Fibroblast of mammary gland (primary cell): ENCODE measurements around the gene SERPINB8.
"Not testable (repeated sequence)": the region's sequence is repeated elsewhere in the genome, so short reads cannot be mapped to it uniquely, and the experiment has no call there.

ENCODE experiments used
- DNase-seq: peaks from one replicate; pipeline ENCODE4 v3.0.0-alpha.2; 2010; ENCODE audit warnings: low read depth
- H3K4me3 ChIP-seq: 2 replicates; pipeline ENCODE4 v1.5.1; 2011; ENCODE audit warnings: low read depth, mild to moderate bottlenecking, low read length, moderate library complexity; ENCODE audit not compliant: control insufficient read depth
- TF ChIP-seq, protein P1 (sequence below): conservative IDR thresholded peaks from 2 replicates; pipeline ENCODE4 v1.5.1; 2011; ENCODE audit warnings: low read depth, low read length, inconsistent platforms; ENCODE audit not compliant: control insufficient read depth, insufficient read depth

Gene SERPINB8, protein sequence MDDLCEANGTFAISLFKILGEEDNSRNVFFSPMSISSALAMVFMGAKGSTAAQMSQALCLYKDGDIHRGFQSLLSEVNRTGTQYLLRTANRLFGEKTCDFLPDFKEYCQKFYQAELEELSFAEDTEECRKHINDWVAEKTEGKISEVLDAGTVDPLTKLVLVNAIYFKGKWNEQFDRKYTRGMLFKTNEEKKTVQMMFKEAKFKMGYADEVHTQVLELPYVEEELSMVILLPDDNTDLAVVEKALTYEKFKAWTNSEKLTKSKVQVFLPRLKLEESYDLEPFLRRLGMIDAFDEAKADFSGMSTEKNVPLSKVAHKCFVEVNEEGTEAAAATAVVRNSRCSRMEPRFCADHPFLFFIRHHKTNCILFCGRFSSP

DNA sequence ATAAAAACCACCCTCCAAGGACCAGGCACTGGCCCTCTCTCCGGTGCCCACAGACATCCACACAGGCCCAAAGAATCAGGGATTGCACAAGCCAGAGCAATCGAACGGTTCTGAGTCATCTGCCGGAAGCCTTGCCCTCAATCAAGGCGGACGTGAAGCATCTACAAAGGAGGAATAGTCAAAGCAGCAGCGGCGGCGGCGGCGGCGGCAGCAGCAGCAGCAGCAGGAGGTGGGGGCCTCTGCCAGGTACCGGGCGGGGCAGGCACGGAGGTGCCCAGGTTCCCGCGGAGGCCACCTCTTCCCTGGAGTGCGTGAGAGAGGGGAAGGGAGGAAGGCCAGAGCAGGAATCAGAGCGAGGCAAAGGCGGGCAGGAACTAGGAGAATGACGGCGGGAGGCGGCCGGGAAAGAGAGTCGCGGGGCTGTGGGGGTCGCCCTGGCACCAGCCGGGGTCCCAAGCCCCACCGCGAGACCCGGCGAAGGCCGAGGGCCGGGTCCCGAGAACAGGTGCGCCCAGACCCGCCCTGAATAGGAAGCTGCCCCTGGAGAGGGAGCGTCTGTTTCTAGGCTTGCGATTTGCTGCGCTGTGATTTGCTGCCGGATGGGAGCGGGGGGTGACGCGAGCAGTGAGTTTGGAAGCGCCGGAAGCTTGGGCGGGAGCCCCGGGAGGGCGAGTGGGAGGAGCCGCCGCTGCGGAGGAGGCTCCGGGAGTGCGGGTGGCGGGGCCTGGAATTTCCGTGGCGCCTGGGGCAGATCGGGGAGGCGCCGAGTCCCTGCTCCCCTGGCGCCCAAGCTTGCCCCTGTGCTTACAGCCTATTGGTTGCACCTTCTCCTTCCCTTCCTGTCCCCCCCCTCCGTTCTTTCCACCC, at the start of gene SERPINB8:
SERPINB8 (plus strand) TSS at position 140 of the 867 bp plus-strand sequence. CDS start 8,228 bp downstream, outside the sequence.
- H3K4me3 ChIP-seq = peak within 1 kb of the TSS; percentile 81
- DNase-seq = peak; percentile 91
- TF ChIP-seq, protein P1, sequence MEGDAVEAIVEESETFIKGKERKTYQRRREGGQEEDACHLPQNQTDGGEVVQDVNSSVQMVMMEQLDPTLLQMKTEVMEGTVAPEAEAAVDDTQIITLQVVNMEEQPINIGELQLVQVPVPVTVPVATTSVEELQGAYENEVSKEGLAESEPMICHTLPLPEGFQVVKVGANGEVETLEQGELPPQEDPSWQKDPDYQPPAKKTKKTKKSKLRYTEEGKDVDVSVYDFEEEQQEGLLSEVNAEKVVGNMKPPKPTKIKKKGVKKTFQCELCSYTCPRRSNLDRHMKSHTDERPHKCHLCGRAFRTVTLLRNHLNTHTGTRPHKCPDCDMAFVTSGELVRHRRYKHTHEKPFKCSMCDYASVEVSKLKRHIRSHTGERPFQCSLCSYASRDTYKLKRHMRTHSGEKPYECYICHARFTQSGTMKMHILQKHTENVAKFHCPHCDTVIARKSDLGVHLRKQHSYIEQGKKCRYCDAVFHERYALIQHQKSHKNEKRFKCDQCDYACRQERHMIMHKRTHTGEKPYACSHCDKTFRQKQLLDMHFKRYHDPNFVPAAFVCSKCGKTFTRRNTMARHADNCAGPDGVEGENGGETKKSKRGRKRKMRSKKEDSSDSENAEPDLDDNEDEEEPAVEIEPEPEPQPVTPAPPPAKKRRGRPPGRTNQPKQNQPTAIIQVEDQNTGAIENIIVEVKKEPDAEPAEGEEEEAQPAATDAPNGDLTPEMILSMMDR = no peak

DNA sequence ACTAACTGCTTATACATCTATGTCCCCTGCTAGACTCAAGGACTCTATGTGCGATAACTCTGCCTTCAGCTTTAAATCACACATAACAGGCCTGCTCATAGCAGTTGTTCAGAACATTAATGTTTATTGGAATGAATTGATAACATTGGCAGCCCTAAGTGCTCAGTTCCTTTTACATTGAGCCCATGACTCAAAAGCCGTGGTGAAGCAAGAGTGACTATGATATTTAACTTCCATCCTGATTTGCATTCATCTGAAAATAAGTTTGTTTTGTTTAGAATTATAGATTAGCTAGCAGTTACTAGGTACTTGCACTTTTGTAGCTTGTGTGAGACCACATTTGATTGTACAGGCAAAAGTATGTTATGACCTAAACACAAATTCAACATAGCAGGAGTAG, 47.8 kb upstream of the SERPINB8 start:
- DNase-seq = no peak
- no peak overlapping the region for H3K4me3 ChIP-seq
- TF ChIP-seq, protein P1 = no peak

DNA sequence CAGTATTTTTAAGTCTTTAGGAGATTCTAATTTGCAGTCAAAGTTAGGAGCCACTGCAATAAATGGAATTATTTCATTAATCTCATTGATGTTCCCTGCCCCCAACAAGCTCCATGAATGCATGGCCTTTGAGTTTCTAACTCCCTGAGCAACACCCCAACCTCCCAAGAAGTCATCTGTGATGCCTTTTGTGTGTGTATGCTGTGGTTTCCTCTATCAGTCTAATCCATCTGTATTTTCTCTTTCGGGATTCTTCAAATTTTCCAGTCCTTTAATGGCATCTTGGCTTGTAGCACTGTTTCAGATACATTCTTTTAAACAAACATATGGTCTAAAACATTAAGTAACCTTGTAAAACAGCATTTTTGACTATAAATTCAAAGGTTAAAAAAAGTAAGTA, 45.3 kb upstream of the SERPINB8 start:
- TF ChIP-seq, protein P1 = no peak
- no peak for DNase-seq
- no peak overlapping the region for H3K4me3 ChIP-seq

DNA sequence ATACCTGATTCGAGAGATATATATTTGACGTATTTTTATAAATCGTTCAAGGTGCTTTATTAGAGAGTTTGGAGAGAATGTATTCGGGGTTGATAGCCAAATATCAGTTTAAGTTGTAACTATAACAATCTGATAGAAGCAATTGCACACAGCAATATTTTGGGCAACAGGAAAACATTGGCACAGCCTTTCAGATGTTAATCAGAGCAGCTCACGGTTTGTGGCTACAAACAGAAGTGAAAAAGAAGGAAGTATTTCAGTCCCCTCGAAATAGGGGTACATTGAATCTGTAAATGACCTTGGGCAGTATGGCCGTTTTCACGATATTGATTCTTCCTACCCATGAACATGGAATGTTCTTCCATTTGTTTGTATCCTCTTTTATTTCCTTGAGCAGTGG, 41.5 kb upstream of the SERPINB8 start:
- DNase-seq = no peak
- TF ChIP-seq, protein P1 = no peak
- no peak overlapping the region for H3K4me3 ChIP-seq

DNA sequence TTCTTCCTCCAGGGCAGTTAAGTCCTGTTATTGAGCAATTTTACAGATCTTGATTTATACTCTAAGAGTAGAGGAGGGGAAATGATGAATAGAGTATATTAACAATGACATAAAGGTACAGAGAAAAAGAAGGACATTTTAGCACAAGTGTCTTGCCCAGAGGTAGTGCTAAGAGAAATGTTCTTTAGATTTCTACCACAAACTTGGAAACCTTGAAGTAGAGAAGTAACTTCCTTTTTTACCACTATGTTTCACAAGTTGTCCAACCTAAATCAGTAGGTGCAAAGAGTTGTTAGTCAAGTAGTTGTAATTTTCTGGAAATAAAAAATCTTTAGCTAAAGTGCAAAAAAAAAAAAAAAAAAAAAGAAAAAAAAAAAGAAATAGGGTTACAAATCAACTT, 40.5 kb upstream of the SERPINB8 start:
- DNase-seq, H3K4me3 ChIP-seq: not testable (repeated sequence)

DNA sequence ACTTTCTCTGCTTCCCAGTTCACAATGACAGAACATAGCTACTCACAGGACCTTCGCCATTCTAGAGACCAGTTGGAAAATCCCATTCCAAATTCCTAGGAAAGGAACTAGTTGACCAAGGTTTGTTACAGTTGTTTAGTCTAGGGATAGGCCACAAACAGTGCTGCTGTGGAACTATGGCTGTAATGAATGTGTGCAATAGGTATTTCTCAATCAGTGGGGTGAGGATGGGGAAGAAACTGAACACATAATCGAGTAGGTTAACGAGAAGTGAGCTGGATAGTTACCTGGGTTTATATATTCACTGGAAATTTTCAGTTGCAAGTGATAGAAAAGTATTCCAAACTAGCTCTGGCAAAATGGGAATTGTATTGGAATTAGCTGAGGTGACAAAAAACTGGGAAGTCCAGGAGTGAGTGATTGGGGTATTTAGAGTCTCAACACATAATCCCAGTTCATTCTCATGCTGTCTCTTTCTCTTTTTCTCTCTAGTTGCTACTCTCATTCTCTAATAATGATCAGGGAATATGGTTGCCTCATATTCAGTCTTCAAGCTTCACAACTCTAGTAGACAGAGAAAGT, 39.0 kb upstream of the SERPINB8 start:
- no peak for DNase-seq
- TF ChIP-seq, protein P1 = no peak
- H3K4me3 ChIP-seq = no peak overlapping the region

DNA sequence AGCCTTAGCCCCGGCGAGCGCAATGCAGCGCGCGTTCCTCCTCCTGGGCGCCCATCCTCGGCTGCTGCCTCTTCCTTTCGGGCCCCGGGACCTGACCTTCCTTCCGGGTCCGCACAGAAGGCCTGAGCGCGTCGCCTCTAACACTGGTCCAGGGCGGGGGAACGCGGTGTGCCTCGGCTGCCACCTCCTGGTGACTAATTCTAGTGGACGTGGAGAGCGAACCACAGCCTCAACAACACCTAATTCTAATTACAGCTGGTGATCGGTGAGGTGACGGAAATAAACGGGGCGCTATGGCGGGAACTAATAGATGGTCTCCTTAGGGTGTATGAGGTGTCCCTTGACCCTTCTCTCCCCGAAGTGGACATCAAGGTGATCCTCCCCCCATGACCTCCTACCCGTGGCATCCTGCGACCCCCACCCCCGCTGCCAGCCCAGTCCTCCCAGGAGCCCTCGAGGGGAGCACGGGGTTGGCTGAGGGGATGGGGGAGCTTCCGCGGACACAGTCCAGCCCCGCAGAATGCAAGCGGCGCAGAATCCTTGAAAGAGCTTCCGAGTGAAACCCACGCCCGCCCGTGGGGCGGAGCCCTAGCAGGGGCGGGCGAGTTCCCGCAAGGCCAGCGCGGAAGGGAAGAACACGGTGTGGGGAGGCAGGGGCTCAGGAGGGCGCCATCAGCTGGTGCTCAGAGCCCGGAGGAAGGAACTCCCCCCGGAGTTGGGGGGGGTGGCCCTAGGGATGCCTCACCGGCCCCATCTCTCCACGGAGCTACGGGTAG, 33.5 kb upstream of the SERPINB8 start:
- TF ChIP-seq, protein P1 = peak; percentile 57
- H3K4me3 ChIP-seq = peak overlapping the region; percentile 60
- DNase-seq = peak; percentile 68
